IMR-90 (cell line): Measurements from ENCODE around the gene WEE1. TPM values are rescaled to one million over a fixed set of nuclear protein-coding genes. Genes with fewer than 3 reads are reported as not detected.

Experiments
- ATAC-seq: fragments of 200-7000 bp; cut with Tn5 transposase; 2 replicates; pipeline ENCODE4 v1.9.1; 2020; ENCODE audit warnings: low read depth, mild to moderate bottlenecking, moderate library complexity
- BruUV-seq: library from RNA; stranded (reverse); fragments of 400-500 nt; replicated peaks from 2 replicates; lab custom pipeline; 2021; lab: Mats Ljungman, UMichigan
- CTCF ChIA-PET: fragments of 300-600 bp; formaldehyde crosslinking; extraction: SDS; loops from one replicate; lab custom pipeline; 2021; ENCODE audit warnings: antibody characterized with exemption; lab: Yijun Ruan, JAX
- POLR2A ChIA-PET: fragments of 300-600 bp; sonication (Branson Sonifier 250); formaldehyde crosslinking; loops from one replicate; lab custom pipeline; 2022; ENCODE audit warnings: antibody characterized with exemption; ENCODE audit not compliant: unreplicated experiment; lab: Charles Lee
- DNase-seq: peaks from one replicate; pipeline ENCODE4 v3.0.0; 2013
- H2AFZ ChIP-seq: replicated peaks from 2 replicates; pipeline ENCODE3; 2013; ENCODE audit warnings: low read length, mild to moderate bottlenecking; ENCODE audit not compliant: poor library complexity
- H2AK5ac ChIP-seq: 2 replicates; pipeline ENCODE4 v1.6.1; 2013; ENCODE audit warnings: low read depth, low read length, inconsistent platforms
- H2AK9ac ChIP-seq: replicated peaks from 2 replicates; pipeline ENCODE3; 2013; ENCODE audit warnings: mild to moderate bottlenecking, low read depth, low read length, moderate library complexity; ENCODE audit not compliant: poor library complexity
- H2BK120ac ChIP-seq: 2 replicates; pipeline ENCODE4 v1.6.1; 2013; ENCODE audit warnings: low read depth, low read length, inconsistent platforms
- H2BK15ac ChIP-seq: 3 replicates; pipeline ENCODE4 v1.6.1; 2013; ENCODE audit warnings: low read depth, low read length, inconsistent platforms
- H2BK20ac ChIP-seq: 2 replicates; pipeline ENCODE4 v1.6.1; 2013; ENCODE audit warnings: low read depth, mild to moderate bottlenecking, inconsistent platforms, low read length, moderate library complexity
- H2BK5ac ChIP-seq: 2 replicates; pipeline ENCODE4 v1.6.1; 2013; ENCODE audit warnings: mild to moderate bottlenecking, low read depth, low read length, inconsistent platforms; ENCODE audit not compliant: poor library complexity, severe bottlenecking
- H3K14ac ChIP-seq: replicated peaks from 2 replicates; pipeline ENCODE4 v1.6.1; 2013; ENCODE audit warnings: low read depth, low read length, inconsistent platforms
- H3K18ac ChIP-seq: 2 replicates; pipeline ENCODE4 v1.6.1; 2013; ENCODE audit warnings: low read depth, low read length, control low read depth
- H3K23ac ChIP-seq: 2 replicates; pipeline ENCODE4 v1.6.1; 2013; ENCODE audit warnings: low read depth, low read length, inconsistent platforms
- H3K27ac ChIP-seq: 2 replicates; pipeline ENCODE4 v1.5.1; 2013; ENCODE audit warnings: mild to moderate bottlenecking, control low read depth, low read length; ENCODE audit not compliant: insufficient read depth
- H3K27me3 ChIP-seq: 2 replicates; pipeline ENCODE4 v1.6.1; 2013; ENCODE audit warnings: low read length; ENCODE audit not compliant: control insufficient read depth, insufficient read depth
- H3K36me3 ChIP-seq: 2 replicates; pipeline ENCODE4 v1.6.1; 2013; ENCODE audit warnings: low read length, mixed read lengths; ENCODE audit not compliant: control insufficient read depth, insufficient read depth
- H3K4ac ChIP-seq: 2 replicates; pipeline ENCODE4 v1.6.1; 2013; ENCODE audit warnings: low read depth, low read length, inconsistent platforms
- H3K4me1 ChIP-seq: 2 replicates; pipeline ENCODE4 v1.6.1; 2013; ENCODE audit warnings: low read length, mixed read lengths; ENCODE audit not compliant: control insufficient read depth, insufficient read depth
- H3K4me2 ChIP-seq: 2 replicates; pipeline ENCODE4 v1.6.1; 2013; ENCODE audit warnings: low read depth, mild to moderate bottlenecking, control low read depth, low read length, moderate library complexity
- H3K4me3 ChIP-seq: 2 replicates; pipeline ENCODE4 v1.5.1; 2013; ENCODE audit warnings: low read depth, mild to moderate bottlenecking, control low read depth, low read length, moderate library complexity; ENCODE audit not compliant: insufficient read depth
- H3K56ac ChIP-seq: 2 replicates; pipeline ENCODE4 v1.6.1; 2013; ENCODE audit warnings: low read length, inconsistent platforms; ENCODE audit not compliant: insufficient read depth; ENCODE audit errors: extremely low read depth
- H3K79me1 ChIP-seq, 2 experiments: 2 replicates each; pipeline ENCODE4 v1.6.1; 2013; ENCODE audit warnings: low read length in 2 of 2, inconsistent platforms in 1 of 2, low read depth in 1 of 2
- H3K9ac ChIP-seq: 2 replicates; pipeline ENCODE4 v1.6.1; 2013; ENCODE audit warnings: low read depth, low read length, control low read depth
- H3K9me1 ChIP-seq: 2 replicates; pipeline ENCODE4 v1.6.1; 2013; ENCODE audit warnings: low read length, inconsistent platforms; ENCODE audit not compliant: insufficient read depth
- H3K9me3 ChIP-seq: 2 replicates; pipeline ENCODE4 v1.6.1; 2013; ENCODE audit warnings: low read length; ENCODE audit not compliant: control insufficient read depth, insufficient read depth
- H4K20me1 ChIP-seq: 2 replicates; pipeline ENCODE4 v1.6.1; 2013; ENCODE audit warnings: low read length, inconsistent platforms; ENCODE audit not compliant: insufficient read depth
- H4K5ac ChIP-seq: 2 replicates; pipeline ENCODE4 v1.6.1; 2013; ENCODE audit warnings: mild to moderate bottlenecking, low read depth, low read length, control low read depth
- H4K8ac ChIP-seq, 2 experiments: 2 replicates each; pipeline ENCODE4 v1.6.1; 2013; ENCODE audit warnings: low read depth in 2 of 2, low read length in 2 of 2, control low read depth in 1 of 2, inconsistent platforms in 1 of 2
- H4K91ac ChIP-seq: 2 replicates; pipeline ENCODE4 v1.6.1; 2013; ENCODE audit warnings: low read depth, low read length, inconsistent platforms; ENCODE audit not compliant: insufficient read depth
- BHLHE40 ChIP-seq: fragments of 150-350 bp; IDR thresholded peaks from 2 replicates; pipeline ENCODE4 v1.6.1; 2016; ENCODE audit warnings: mild to moderate bottlenecking, low read depth, low read length
- FOS ChIP-seq: fragments of 150-350 bp; IDR thresholded peaks from 2 replicates; pipeline ENCODE4 v1.6.1; 2016; ENCODE audit warnings: low read depth, low read length
- MAFK ChIP-seq: IDR thresholded peaks from 2 replicates; pipeline ENCODE4 v1.6.1; 2012; ENCODE audit warnings: low read depth, low read length, improper control_type of control experiment
- MAZ ChIP-seq: IDR thresholded peaks from 2 replicates; pipeline ENCODE4 v1.6.1; 2012; ENCODE audit warnings: low read depth, mild to moderate bottlenecking, low read length, improper control_type of control experiment, moderate library complexity, borderline replicate concordance
- MXI1 ChIP-seq: IDR thresholded peaks from 2 replicates; pipeline ENCODE4 v1.6.1; 2012; ENCODE audit warnings: low read depth, mild to moderate bottlenecking, low read length, moderate library complexity, borderline replicate concordance
- NFE2L2 ChIP-seq: fragments of 150-350 bp; IDR thresholded peaks from 2 replicates; pipeline ENCODE4 v1.6.1; 2016; ENCODE audit warnings: low read depth, mild to moderate bottlenecking, low read length
- POLR2A ChIP-seq: IDR thresholded peaks from 2 replicates; pipeline ENCODE4 v1.6.1; 2012; ENCODE audit warnings: mild to moderate bottlenecking, low read depth, low read length
- RAD21 ChIP-seq: IDR thresholded peaks from 2 replicates; pipeline ENCODE4 v1.6.1; 2012; ENCODE audit warnings: low read length, improper control_type of control experiment
- RCOR1 ChIP-seq: IDR thresholded peaks from 2 replicates; pipeline ENCODE4 v1.6.1; 2012; ENCODE audit warnings: mild to moderate bottlenecking, low read length, improper control_type of control experiment; ENCODE audit not compliant: insufficient replicate concordance
- RFX5 ChIP-seq: IDR thresholded peaks from 2 replicates; pipeline ENCODE4 v1.8.0; 2012; ENCODE audit warnings: low read depth, mild to moderate bottlenecking, low read length, moderate library complexity
- SMC3 ChIP-seq: fragments of 150-350 bp; IDR thresholded peaks from 2 replicates; pipeline ENCODE4 v1.6.1; 2016; ENCODE audit warnings: low read depth, mild to moderate bottlenecking, antibody characterized with exemption, low read length, moderate library complexity
- USF2 ChIP-seq: fragments of 150-350 bp; IDR thresholded peaks from 2 replicates; pipeline ENCODE4 v1.6.1; 2017; ENCODE audit warnings: mild to moderate bottlenecking, antibody characterized with exemption, low read length, low read depth
- WGBS, 2 experiments: methylation state at CpG; one replicate each; pipeline versions ENCODE4 v1.1.5 to v1.1.7; 2013; ENCODE audit warnings: missing lambda C conversion rate in 2 of 2; ENCODE audit not compliant: insufficient read length in 1 of 2; ENCODE audit errors: extremely low coverage in 2 of 2; 5-methylcytosine and 5-hydroxymethylcytosine counted together
- dilution Hi-C: fragments of 300-500 bp; cut with HindIII; formaldehyde crosslinking; loops from one replicate; pipeline ENCODE4 v1.14.3; 2018; ENCODE audit warnings: low sequenced_read_pairs; ENCODE audit not compliant: unreplicated experiment
- in situ Hi-C: fragments of 300-500 bp; cut with MboI; formaldehyde crosslinking; loops from 3 replicates; pipeline ENCODE4 v1.14.3; 2019; ENCODE audit warnings: low sequenced_read_pairs, inconsistent platforms, mixed read lengths
- intact Hi-C: fragments of 100-400 bp; cut with micrococcal nuclease; formaldehyde crosslinking; loops from 2 replicates; pipeline ENCODE4 v1.10.0; 2022
- polyA plus RNA-seq, 3 experiments: library from polyadenylated mRNA; depleted of rRNA; stranded (reverse); fragments of >200 nt; gene quantifications; 2 replicates each; pipeline ENCODE4 v1.2.3, GENCODE V29; 2012; ENCODE audit warnings: low replicate concordance in 1 of 3
- total RNA-seq: library from RNA; depleted of rRNA; stranded (reverse); fragments of >200 nt; gene quantifications from 2 replicates; pipeline ENCODE4 v1.2.3, GENCODE V29; 2012
- TF ChIP-seq, protein P1 (sequence below): conservative IDR thresholded peaks from 2 replicates; pipeline ENCODE4 v1.5.1; 2012; ENCODE audit warnings: mild to moderate bottlenecking, low read depth, low read length, improper control_type of control experiment
- TF ChIP-seq, protein P2 (sequence below): fragments of 150-350 bp; IDR thresholded peaks from 2 replicates; pipeline ENCODE4 v1.6.1; 2016; ENCODE audit warnings: low read depth, mild to moderate bottlenecking, low read length, moderate library complexity, borderline replicate concordance

WEE1 gene
- total and polyA plus RNA-seq, 2 of the 4 experiments (the other 2 are of a cell fraction): 26.5 to 29.2 TPM

DNA sequence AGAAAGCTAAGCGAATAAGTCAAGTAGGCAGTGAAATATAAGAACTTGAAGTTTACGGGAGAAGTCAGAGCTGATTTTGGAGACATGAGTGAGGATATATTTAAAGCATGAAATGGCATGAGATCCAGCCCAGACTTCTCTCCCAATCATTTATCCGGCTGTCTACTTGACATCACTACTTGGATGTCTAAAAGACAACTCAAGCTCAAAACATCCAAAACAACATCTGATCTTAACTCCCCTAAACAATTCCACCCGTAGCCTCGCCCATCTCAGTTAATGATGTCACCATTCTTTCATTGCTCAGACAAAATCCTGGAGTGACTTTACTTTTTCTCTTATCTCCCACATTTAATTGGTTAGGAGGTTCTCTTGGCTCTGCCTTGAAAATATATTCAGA, 44.5 kb downstream of the WEE1 start:
- Histone ChIP-seq H3K27ac (0 out of 2 replicates have a peak overlapping the region, but pooled peaks have one; percentile 66), H3K4me2 (no peak overlapping the region), H3K9ac (no peak overlapping the region)

More for the DNA sequence above, 44.5 kb downstream of the WEE1 start:
- peak overlapping the region; percentile 19; the same call in 1 of the 2 replicates for H4K5ac ChIP-seq
- peak overlapping the region; percentile 90 for H4K91ac ChIP-seq
- H2BK120ac ChIP-seq: peak overlapping the region; percentile 97
- dilution Hi-C loops (no loop called here), in situ Hi-C loops (loop anchor here (5.0 to 25.0 kb wide), 3 partner anchors 44 to 694 kb away; partner anchors contain the start of genes ADM and SWAP70), intact Hi-C loops (loop anchor here (5.0 kb wide), 1 partner anchor 44 kb away; the partner anchor contains the start of gene SWAP70)
- peak overlapping the region; percentile 33; the same call in 1 of the 2 replicates for H3K23ac ChIP-seq
- no peaks in the 10 kb centered on the region for H4K20me1 ChIP-seq
- peaks cover 0 to 23% of the 10 kb centered on the region in 2 experiments for H3K79me1 ChIP-seq
- H3K56ac ChIP-seq: no peak overlapping the region; the same call in 1 of the 2 replicates
- H2BK5ac ChIP-seq: peak overlapping the region; percentile 74
- peaks cover 17% of the 10 kb centered on the region for H3K4me1 ChIP-seq
- H3K9me3 ChIP-seq: no peaks in the 10 kb centered on the region
- no TSS peak for BruUV-seq
- peak overlapping the region; percentile 81; the same call in 1 of the 2 replicates for H2AK5ac ChIP-seq
- H3K9me1 ChIP-seq: peaks cover 25% of the 10 kb centered on the region
- ATAC-seq: 0 out of 2 replicates have a peak, but pooled peaks have one; percentile 1
- peak overlapping the region in 1 of 2 experiments; percentile 79; a peak in 2 of 4 replicates for H4K8ac ChIP-seq
- no peak for TF ChIP-seq RCOR1
- TF ChIP-seq, protein P1, sequence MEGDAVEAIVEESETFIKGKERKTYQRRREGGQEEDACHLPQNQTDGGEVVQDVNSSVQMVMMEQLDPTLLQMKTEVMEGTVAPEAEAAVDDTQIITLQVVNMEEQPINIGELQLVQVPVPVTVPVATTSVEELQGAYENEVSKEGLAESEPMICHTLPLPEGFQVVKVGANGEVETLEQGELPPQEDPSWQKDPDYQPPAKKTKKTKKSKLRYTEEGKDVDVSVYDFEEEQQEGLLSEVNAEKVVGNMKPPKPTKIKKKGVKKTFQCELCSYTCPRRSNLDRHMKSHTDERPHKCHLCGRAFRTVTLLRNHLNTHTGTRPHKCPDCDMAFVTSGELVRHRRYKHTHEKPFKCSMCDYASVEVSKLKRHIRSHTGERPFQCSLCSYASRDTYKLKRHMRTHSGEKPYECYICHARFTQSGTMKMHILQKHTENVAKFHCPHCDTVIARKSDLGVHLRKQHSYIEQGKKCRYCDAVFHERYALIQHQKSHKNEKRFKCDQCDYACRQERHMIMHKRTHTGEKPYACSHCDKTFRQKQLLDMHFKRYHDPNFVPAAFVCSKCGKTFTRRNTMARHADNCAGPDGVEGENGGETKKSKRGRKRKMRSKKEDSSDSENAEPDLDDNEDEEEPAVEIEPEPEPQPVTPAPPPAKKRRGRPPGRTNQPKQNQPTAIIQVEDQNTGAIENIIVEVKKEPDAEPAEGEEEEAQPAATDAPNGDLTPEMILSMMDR: no peak
- no peak for TF ChIP-seq RFX5
- TF ChIP-seq USF2: no peak
- TF ChIP-seq MXI1: no peak
- no peak for TF ChIP-seq MAZ
- no peak for TF ChIP-seq FOS
- no peak for TF ChIP-seq POLR2A
- TF ChIP-seq MAFK: no peak
- no peak for TF ChIP-seq RAD21
- no peak for TF ChIP-seq NFE2L2
- TF ChIP-seq BHLHE40: no peak
- TF ChIP-seq, protein P2, sequence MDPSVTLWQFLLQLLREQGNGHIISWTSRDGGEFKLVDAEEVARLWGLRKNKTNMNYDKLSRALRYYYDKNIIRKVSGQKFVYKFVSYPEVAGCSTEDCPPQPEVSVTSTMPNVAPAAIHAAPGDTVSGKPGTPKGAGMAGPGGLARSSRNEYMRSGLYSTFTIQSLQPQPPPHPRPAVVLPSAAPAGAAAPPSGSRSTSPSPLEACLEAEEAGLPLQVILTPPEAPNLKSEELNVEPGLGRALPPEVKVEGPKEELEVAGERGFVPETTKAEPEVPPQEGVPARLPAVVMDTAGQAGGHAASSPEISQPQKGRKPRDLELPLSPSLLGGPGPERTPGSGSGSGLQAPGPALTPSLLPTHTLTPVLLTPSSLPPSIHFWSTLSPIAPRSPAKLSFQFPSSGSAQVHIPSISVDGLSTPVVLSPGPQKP: no peak
- no peak for TF ChIP-seq SMC3
- H2BK20ac ChIP-seq: peak overlapping the region; percentile 86
- peak overlapping the region; percentile 83; the same call in 2 of the 3 replicates for H2BK15ac ChIP-seq
- peak overlapping the region; percentile 87; the same call in 1 of the 2 replicates for H3K4ac ChIP-seq
- WGBS, 2 experiments: no CpG with 5 or more reads among the region's 5 CpGs
- H3K14ac ChIP-seq: peak overlapping the region; percentile 85
- no peak overlapping the region for H2AFZ ChIP-seq
- H2AK9ac ChIP-seq: no peak overlapping the region
- POLR2A ChIA-PET: interaction anchor here (0.7 kb wide), 1 partner anchor 14 kb away, joined by 4 read pairs; no protein-coding TSS in a partner anchor
- CTCF ChIA-PET: no interaction called here
- H3K36me3 ChIP-seq: no peaks in the 10 kb centered on the region
- H3K4me3 ChIP-seq: no peak overlapping the region
- no peaks in the 10 kb centered on the region for H3K27me3 ChIP-seq
- DNase-seq: peak; percentile 87
- H3K18ac ChIP-seq: peak overlapping the region; percentile 42; the same call in 1 of the 2 replicates
